K562 (cell line): Measurements from ENCODE around the gene MSH3. TPM values are rescaled to one million over a fixed set of nuclear protein-coding genes. Genes with fewer than 3 reads are reported as not detected.

Experiments
- ATAC-seq: fragments of 200-7000 bp; cut with Tn5 transposase; 3 replicates; pipeline ENCODE4 v1.9.1; 2020; ENCODE audit warnings: moderate library complexity
- BruUV-seq: library from RNA; stranded (reverse); fragments of 400-500 nt; replicated peaks from 2 replicates; lab custom pipeline; 2021; lab: Mats Ljungman, UMichigan
- CTCF ChIA-PET: fragments of 300-600 bp; formaldehyde crosslinking; extraction: SDS; loops from one replicate; lab custom pipeline; 2021; ENCODE audit warnings: low intra/inter-chr PET ratio; lab: Yijun Ruan, JAX
- POLR2A ChIA-PET: fragments of 300-600, 350-650 bp; sonication (Branson Sonifier 250); formaldehyde crosslinking; extraction: SDS; loops from one replicate; lab custom pipeline; 2021; ENCODE audit warnings: antibody characterized with exemption, inconsistent platforms; lab: Yijun Ruan, JAX
- DNase-seq, 4 experiments: peaks; one replicate each; pipeline versions ENCODE4 v3.0.0 to v3.0.0-alpha.2; 2011 to 2018; ENCODE audit warnings: low spot score in 3 of 4, mixed read lengths in 3 of 4; ENCODE audit errors: extremely low read depth in 1 of 4
- FAIRE-seq: peaks from 2 replicates; lab custom pipeline; 2011; peaks lifted over from hg19 to GRCh38; lab: Jason Lieb, UNC
- H2AFZ ChIP-seq: 2 replicates; pipeline ENCODE4 v1.6.0; 2011; ENCODE audit warnings: low read depth, low read length, control low read depth, inconsistent platforms
- H3K27ac ChIP-seq: fragments of 200-600 bp; 3 replicates; pipeline ENCODE4 v1.8.0; 2011; ENCODE audit warnings: low read depth, mild to moderate bottlenecking, control low read depth, inconsistent platforms, low read length, moderate library complexity, mixed read lengths; ENCODE audit errors: extremely low read depth
- H3K27me3 ChIP-seq, 2 experiments: fragments of 300-600 bp in 1 of 2; 2 replicates in 1 of 2; 3 replicates in 1 of 2; pipeline versions ENCODE4 v1.6.0 to v1.8.0; 2011; ENCODE audit warnings: inconsistent platforms in 2 of 2, low read length in 2 of 2, mild to moderate bottlenecking in 1 of 2, mixed read lengths in 1 of 2, moderate library complexity in 1 of 2; ENCODE audit not compliant: control insufficient read depth in 2 of 2, insufficient read depth in 2 of 2
- H3K36me3 ChIP-seq: fragments of 300-600 bp; 3 replicates; pipeline ENCODE4 v1.8.0; 2011; ENCODE audit warnings: mild to moderate bottlenecking, low read length, inconsistent platforms; ENCODE audit not compliant: control insufficient read depth, insufficient read depth
- H3K4me1 ChIP-seq, 2 experiments: fragments of 200-600 bp in 1 of 2; replicated peaks in 1 of 2; 2 replicates in 1 of 2; 3 replicates in 1 of 2; pipeline versions ENCODE4 v1.5.1 to v1.8.0; 2011; ENCODE audit warnings: inconsistent platforms in 2 of 2, low read length in 2 of 2, mild to moderate bottlenecking in 1 of 2, mixed read lengths in 1 of 2, moderate library complexity in 1 of 2; ENCODE audit not compliant: control insufficient read depth in 2 of 2, insufficient read depth in 2 of 2
- H3K4me2 ChIP-seq: 2 replicates; pipeline ENCODE4 v1.6.1; 2011; ENCODE audit warnings: low read length, control low read depth, inconsistent platforms, mixed read lengths; ENCODE audit not compliant: insufficient read depth
- H3K4me3 ChIP-seq: fragments of 200-600 bp; sonication (generic), shearing (Covaris generic); 2 replicates; pipeline ENCODE4 v1.5.1; 2016; ENCODE audit warnings: control low read depth, inconsistent platforms
- H3K79me2 ChIP-seq: fragments of 200-600 bp; 3 replicates; pipeline ENCODE4 v1.8.0; 2011; ENCODE audit warnings: low read length, inconsistent platforms; ENCODE audit not compliant: control insufficient read depth, insufficient read depth
- H3K9ac ChIP-seq, 2 experiments: 2 replicates each; pipeline versions ENCODE4 v1.6.0 to v1.6.1; 2011; ENCODE audit warnings: low read depth in 2 of 2, low read length in 2 of 2, control low read depth in 1 of 2, inconsistent platforms in 1 of 2, mild to moderate bottlenecking in 1 of 2, mixed read lengths in 1 of 2; ENCODE audit not compliant: insufficient read depth in 1 of 2
- H3K9me1 ChIP-seq: one replicate; pipeline ENCODE4 v1.6.0; 2011; ENCODE audit warnings: inconsistent platforms, mild to moderate bottlenecking, low read length, moderate library complexity; ENCODE audit not compliant: control insufficient read depth, insufficient read depth
- H3K9me3 ChIP-seq: replicated peaks from 2 replicates; pipeline ENCODE4 v1.5.1; 2011; ENCODE audit warnings: low read depth, low read length, inconsistent platforms; ENCODE audit not compliant: control insufficient read depth, insufficient read depth
- H4K20me1 ChIP-seq: replicated peaks from 2 replicates; pipeline ENCODE4 v1.6.1; 2011; ENCODE audit warnings: low read length, inconsistent platforms, mixed read lengths; ENCODE audit not compliant: control insufficient read depth, insufficient read depth
- HMG20B ChIP-seq: fragments of 250-450 bp; sonication (Bioruptor Pico); IDR thresholded peaks from 2 replicates; pipeline ENCODE4 v1.5.0; 2021; ENCODE audit warnings: mild to moderate bottlenecking
- NFXL1 ChIP-seq: fragments of 450-650 bp; formaldehyde crosslinking; IDR thresholded peaks from 2 replicates; pipeline ENCODE4 v1.4.0; 2021; ENCODE audit warnings: mild to moderate bottlenecking
- ZNF384 ChIP-seq: IDR thresholded peaks from 2 replicates; pipeline ENCODE4 v1.6.1; 2012; ENCODE audit warnings: low read depth, low read length, improper control_type of control experiment
- WGBS: fragments of 100-300 bp; shearing (Covaris generic); methylation state at CpG from one replicate; pipeline ENCODE4 v1.1.6; 2016; ENCODE audit warnings: low coverage, mixed read lengths; ENCODE audit not compliant: insufficient coverage; ENCODE audit errors: missing lambda C conversion rate; 5-methylcytosine and 5-hydroxymethylcytosine counted together
- in situ Hi-C: fragments of 300-500 bp; cut with MboI; formaldehyde crosslinking; loops from 4 replicates; pipeline ENCODE4 v1.15.0; 2018; ENCODE audit warnings: inconsistent platforms, mixed read lengths
- intact Hi-C: fragments of 100-400 bp; cut with micrococcal nuclease; formaldehyde crosslinking; loops from 2 replicates; pipeline ENCODE4 v1.14.2; 2022
- polyA plus RNA-seq, 8 experiments: library from polyadenylated mRNA; depleted of rRNA in 4 of 8; stranded (reverse) in 5 of 8; unstranded in 3 of 8; fragments of >200 nt; fragmentation: Nextera tagmentation in 2 of 8; fragmentation: Illumina TruSeq in 1 of 8; extraction: Ambion mirVana in 2 of 8; extraction: Trizol in 1 of 8; gene quantifications; 2 replicates each; pipeline versions ENCODE4 v1.2.1 to v1.2.3, GENCODE V29; 2011 to 2014; ENCODE audit warnings: inconsistent platforms in 1 of 8, missing spikeins in 1 of 8
- total RNA-seq, 7 experiments: library from RNA; depleted of rRNA in 6 of 7; stranded (reverse); fragments of >200 nt in 6 of 7; fragmentation: Illumina TruSeq in 2 of 7; extraction: Trizol in 2 of 7; gene quantifications; 2 replicates each; pipeline versions ENCODE4 v1.2.1 to v1.2.3, GENCODE V29; 2011 to 2021; ENCODE audit warnings: low replicate concordance in 1 of 7
- TF ChIP-seq, protein P1 (sequence below): sonication (generic); formaldehyde crosslinking; IDR thresholded peaks from 2 replicates; pipeline ENCODE4 v1.9.0; 2022; ENCODE audit warnings: mild to moderate bottlenecking, missing genetic modification reagents
- TF ChIP-seq, protein P2 (sequence below): fragments of 250-450 bp; sonication (Bioruptor Pico); IDR thresholded peaks from 2 replicates; pipeline ENCODE4 v1.8.0; 2022; ENCODE audit warnings: moderate library complexity, mild to moderate bottlenecking, inconsistent platforms
- TF ChIP-seq, protein P3 (sequence below): sonication (generic); formaldehyde crosslinking; IDR thresholded peaks from 2 replicates; pipeline ENCODE4 v1.9.0; 2022; ENCODE audit warnings: mild to moderate bottlenecking, missing genetic modification reagents

MSH3 gene
- total and polyA plus RNA-seq, 9 of the 15 experiments (the other 6 are each of a cell fraction or from before 2014, with no cell fraction given) = 3.9 to 17.2 (median 13.2) TPM

DNA sequence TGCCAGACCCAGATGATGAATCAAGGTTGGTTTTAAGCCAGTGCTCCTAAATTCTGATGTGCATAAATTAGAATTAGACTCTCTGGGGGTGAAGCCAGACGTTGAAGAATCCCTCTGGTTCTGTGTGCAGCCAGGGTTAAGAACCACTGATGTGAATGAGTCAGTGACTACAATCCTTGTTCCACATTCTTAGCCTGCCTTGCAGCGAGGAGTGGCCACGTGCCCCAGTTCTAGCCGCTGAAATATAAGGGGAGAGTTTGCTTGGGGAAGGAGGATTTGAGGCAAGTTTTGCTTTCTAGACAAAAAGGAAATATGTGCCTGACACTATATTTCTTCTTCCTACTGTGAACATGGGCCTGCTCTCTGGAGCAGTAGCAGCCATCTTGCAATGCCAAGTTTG, 34.2 kb upstream of the MSH3 start:
- Histone ChIP-seq H3K79me2 (no peaks in the 10 kb centered on the region), H2AFZ (no peak overlapping the region), H3K27ac (no peak overlapping the region), H3K9me3 (no peaks in the 10 kb centered on the region), H3K4me3 (no peak overlapping the region), H3K9ac (no peak overlapping the region), H3K27me3 (no peaks in the 10 kb centered on the region), H4K20me1 (no peaks in the 10 kb centered on the region), H3K36me3 (no peaks in the 10 kb centered on the region), H3K4me2 (no peak overlapping the region), H3K9me1 (no peaks in the 10 kb centered on the region), H3K4me1 (no peaks in the 10 kb centered on the region)
- no TSS peak for BruUV-seq
- TF ChIP-seq, protein P1, sequence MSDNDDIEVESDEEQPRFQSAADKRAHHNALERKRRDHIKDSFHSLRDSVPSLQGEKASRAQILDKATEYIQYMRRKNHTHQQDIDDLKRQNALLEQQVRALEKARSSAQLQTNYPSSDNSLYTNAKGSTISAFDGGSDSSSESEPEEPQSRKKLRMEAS = 0 out of 2 replicates have a peak, but pooled peaks have one; percentile 32
- TF ChIP-seq HMG20B (no peak), ZNF384 (no peak), NFXL1 (CRISPR knock-in tag) (no peak)
- TF ChIP-seq, protein P2, sequence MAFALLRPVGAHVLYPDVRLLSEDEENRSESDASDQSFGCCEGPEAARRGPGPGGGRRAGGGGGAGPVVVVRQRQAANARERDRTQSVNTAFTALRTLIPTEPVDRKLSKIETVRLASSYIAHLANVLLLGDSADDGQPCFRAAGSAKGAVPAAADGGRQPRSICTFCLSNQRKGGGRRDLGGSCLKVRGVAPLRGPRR (CRISPR knock-in tag) = no peak
- TF ChIP-seq, protein P3, sequence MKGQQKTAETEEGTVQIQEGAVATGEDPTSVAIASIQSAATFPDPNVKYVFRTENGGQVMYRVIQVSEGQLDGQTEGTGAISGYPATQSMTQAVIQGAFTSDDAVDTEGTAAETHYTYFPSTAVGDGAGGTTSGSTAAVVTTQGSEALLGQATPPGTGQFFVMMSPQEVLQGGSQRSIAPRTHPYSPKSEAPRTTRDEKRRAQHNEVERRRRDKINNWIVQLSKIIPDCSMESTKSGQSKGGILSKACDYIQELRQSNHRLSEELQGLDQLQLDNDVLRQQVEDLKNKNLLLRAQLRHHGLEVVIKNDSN (CRISPR knock-in tag) = peak; percentile 56
- ATAC-seq = no peak
- 26% methylated on average over 4 of the region's 4 CpGs for WGBS
- ChIA-PET CTCF (no interaction called here), POLR2A (no interaction called here)
- no peak for FAIRE-seq
- no peak for DNase-seq
- intact Hi-C loops (no loop called here), in situ Hi-C loops (no loop called here)
